H9 (cell line): ENCODE results near the gene KCTD16. TPM values are rescaled to one million over a fixed set of nuclear protein-coding genes. Genes with fewer than 3 reads are reported as not detected.

Source experiments
- DNase-seq: peaks from one replicate; pipeline ENCODE4 v3.0.0-alpha.2; 2017
- H2AFZ ChIP-seq: one replicate; pipeline ENCODE4 v1.6.1; 2013; ENCODE audit warnings: mild to moderate bottlenecking, low read length, control low read depth, moderate library complexity
- H2AK5ac ChIP-seq: 2 replicates; pipeline ENCODE4 v1.6.1; 2013; ENCODE audit warnings: low read length, control low read depth, mixed read lengths; ENCODE audit not compliant: insufficient read length
- H2BK120ac ChIP-seq: one replicate; pipeline ENCODE4 v1.6.1; 2013; ENCODE audit warnings: low read depth, mild to moderate bottlenecking, low read length, control low read depth, inconsistent platforms; ENCODE audit not compliant: poor library complexity, severe bottlenecking
- H2BK12ac ChIP-seq: 2 replicates; pipeline ENCODE4 v1.6.1; 2013; ENCODE audit warnings: low read length, control low read depth, mixed read lengths, low read depth; ENCODE audit not compliant: insufficient read length
- H2BK15ac ChIP-seq: 2 replicates; pipeline ENCODE4 v1.6.1; 2013; ENCODE audit warnings: low read depth, low read length, control low read depth
- H2BK20ac ChIP-seq: one replicate; pipeline ENCODE4 v1.6.1; 2013; ENCODE audit warnings: low read depth, mild to moderate bottlenecking, low read length, control low read depth, inconsistent platforms; ENCODE audit not compliant: poor library complexity, severe bottlenecking
- H2BK5ac ChIP-seq: 2 replicates; pipeline ENCODE4 v1.6.1; 2013; ENCODE audit warnings: low read length, control low read depth, mixed read lengths; ENCODE audit not compliant: insufficient read length
- H3K14ac ChIP-seq: 2 replicates; pipeline ENCODE4 v1.6.1; 2013; ENCODE audit warnings: low read length, control low read depth; ENCODE audit not compliant: insufficient read depth
- H3K18ac ChIP-seq: 2 replicates; pipeline ENCODE4 v1.6.1; 2013; ENCODE audit warnings: low read depth, mild to moderate bottlenecking, mixed read lengths, low read length, control low read depth; ENCODE audit not compliant: insufficient read length
- H3K23ac ChIP-seq: 2 replicates; pipeline ENCODE4 v1.6.1; 2013; ENCODE audit warnings: low read length, control low read depth, mixed read lengths, low read depth; ENCODE audit not compliant: insufficient read length
- H3K23me2 ChIP-seq: 2 replicates; pipeline ENCODE4 v1.6.1; 2013; ENCODE audit warnings: low read depth, mild to moderate bottlenecking, mixed read lengths, low read length, control low read depth; ENCODE audit not compliant: insufficient read length, poor library complexity, severe bottlenecking
- H3K27ac ChIP-seq: 2 replicates; pipeline ENCODE4 v1.5.1; 2013; ENCODE audit warnings: low read length, control low read depth, mixed read lengths, low read depth; ENCODE audit not compliant: insufficient read length
- H3K27me3 ChIP-seq: 2 replicates; pipeline ENCODE4 v1.6.1; 2013; ENCODE audit warnings: low read length, control low read depth, inconsistent platforms; ENCODE audit not compliant: insufficient read depth
- H3K4ac ChIP-seq: 2 replicates; pipeline ENCODE4 v1.6.1; 2013; ENCODE audit warnings: low read depth, mild to moderate bottlenecking, control low read depth, inconsistent platforms, low read length, moderate library complexity
- H3K4me1 ChIP-seq: 2 replicates; pipeline ENCODE4 v1.6.1; 2013; ENCODE audit warnings: low read length, control low read depth, inconsistent platforms; ENCODE audit not compliant: insufficient read depth
- H3K4me2 ChIP-seq: 2 replicates; pipeline ENCODE4 v1.6.1; 2013; ENCODE audit warnings: low read length, control low read depth, mixed read lengths; ENCODE audit not compliant: insufficient read length, insufficient read depth
- H3K56ac ChIP-seq: 2 replicates; pipeline ENCODE4 v1.6.1; 2013; ENCODE audit warnings: low read depth, mild to moderate bottlenecking, mixed read lengths, low read length, control low read depth; ENCODE audit not compliant: insufficient read length
- H3K79me1 ChIP-seq: 2 replicates; pipeline ENCODE4 v1.6.1; 2013; ENCODE audit warnings: low read depth, mild to moderate bottlenecking, moderate library complexity, low read length, control low read depth, inconsistent platforms; ENCODE audit not compliant: insufficient read depth, poor library complexity, severe bottlenecking
- H3K79me2 ChIP-seq: 2 replicates; pipeline ENCODE4 v1.6.1; 2013; ENCODE audit warnings: low read length, control low read depth, inconsistent platforms; ENCODE audit not compliant: insufficient read depth
- H3K9ac ChIP-seq: 2 replicates; pipeline ENCODE4 v1.6.1; 2013; ENCODE audit warnings: low read length, control low read depth, mixed read lengths; ENCODE audit not compliant: insufficient read length; ENCODE audit errors: extremely low read depth
- H3K9me3 ChIP-seq: one replicate; pipeline ENCODE4 v1.6.1; 2013; ENCODE audit warnings: low read depth, low read length, inconsistent platforms; ENCODE audit not compliant: control insufficient read depth
- H3T11ph ChIP-seq: one replicate; pipeline ENCODE4 v1.6.1; 2013; ENCODE audit warnings: mild to moderate bottlenecking, low read length, control low read depth, inconsistent platforms
- H4K20me1 ChIP-seq: one replicate; pipeline ENCODE4 v1.6.1; 2013; ENCODE audit not compliant: control insufficient read depth, insufficient read length, insufficient read depth
- H4K5ac ChIP-seq: 2 replicates; pipeline ENCODE4 v1.6.1; 2013; ENCODE audit warnings: low read depth, mild to moderate bottlenecking, mixed read lengths, low read length, control low read depth; ENCODE audit not compliant: insufficient read length
- H4K8ac ChIP-seq: replicated peaks from 2 replicates; pipeline ENCODE4 v1.6.1; 2013; ENCODE audit warnings: low read length, control low read depth, mixed read lengths, low read depth; ENCODE audit not compliant: insufficient read length
- H4K91ac ChIP-seq: 2 replicates; pipeline ENCODE4 v1.6.1; 2013; ENCODE audit warnings: low read depth, mild to moderate bottlenecking, moderate library complexity, mixed read lengths, low read length, control low read depth; ENCODE audit not compliant: insufficient read length
- H3K27ac Mint-ChIP-seq, 3 experiments: 2 replicates in 2 of 3; 3 replicates in 1 of 3; pipeline ENCODE4 v1.8.0; 2020 to 2021; ENCODE audit warnings: mixed read lengths in 3 of 3, mild to moderate bottlenecking in 1 of 3, moderate library complexity in 1 of 3
- H3K27me3 Mint-ChIP-seq: 2 replicates; pipeline ENCODE4 v1.8.0; 2021; ENCODE audit warnings: low read depth, mild to moderate bottlenecking, moderate library complexity, mixed read lengths
- H3K36me3 Mint-ChIP-seq, 3 experiments: 2 replicates in 2 of 3; 3 replicates in 1 of 3; pipeline ENCODE4 v1.8.0; 2020 to 2021; ENCODE audit warnings: low read depth in 3 of 3, mixed read lengths in 3 of 3; ENCODE audit not compliant: insufficient read depth in 1 of 3
- H3K4me1 Mint-ChIP-seq, 2 experiments: 2 replicates each; pipeline ENCODE4 v1.8.0; 2020; ENCODE audit warnings: mixed read lengths in 2 of 2
- H3K4me3 Mint-ChIP-seq, 2 experiments: 2 replicates in 1 of 2; 3 replicates in 1 of 2; pipeline ENCODE4 v1.8.0; 2020 to 2021; ENCODE audit warnings: mild to moderate bottlenecking in 2 of 2, mixed read lengths in 2 of 2, moderate library complexity in 1 of 2
- H3K9me3 Mint-ChIP-seq, 2 experiments: 2 replicates in 1 of 2; 3 replicates in 1 of 2; pipeline ENCODE4 v1.8.0; 2020; ENCODE audit warnings: mild to moderate bottlenecking in 2 of 2, mixed read lengths in 2 of 2, moderate library complexity in 1 of 2
- CTCF ChIP-seq: fragments of 200-600 bp; sonication (generic); conservative IDR thresholded peaks from 3 replicates; pipeline ENCODE4 v1.8.0; 2021; ENCODE audit warnings: antibody characterized with exemption, mild to moderate bottlenecking
- WGBS: extraction: QIAGEN DNeasy Blood & Tissue Kit; methylation state at CpG from one replicate; pipeline ENCODE4 v1.1.7; 2013; ENCODE audit warnings: missing lambda C conversion rate, low lambda C conversion rate, mixed read lengths; ENCODE audit not compliant: insufficient read length; ENCODE audit errors: extremely low coverage; 5-methylcytosine and 5-hydroxymethylcytosine counted together
- total RNA-seq: library from RNA; stranded (reverse); gene quantifications from 2 replicates; pipeline ENCODE4 v1.2.1, GENCODE V29; 2021

The KCTD16 gene
- total RNA-seq, 1 experiment from 2014 or later, result 0.09 TPM

DNA sequence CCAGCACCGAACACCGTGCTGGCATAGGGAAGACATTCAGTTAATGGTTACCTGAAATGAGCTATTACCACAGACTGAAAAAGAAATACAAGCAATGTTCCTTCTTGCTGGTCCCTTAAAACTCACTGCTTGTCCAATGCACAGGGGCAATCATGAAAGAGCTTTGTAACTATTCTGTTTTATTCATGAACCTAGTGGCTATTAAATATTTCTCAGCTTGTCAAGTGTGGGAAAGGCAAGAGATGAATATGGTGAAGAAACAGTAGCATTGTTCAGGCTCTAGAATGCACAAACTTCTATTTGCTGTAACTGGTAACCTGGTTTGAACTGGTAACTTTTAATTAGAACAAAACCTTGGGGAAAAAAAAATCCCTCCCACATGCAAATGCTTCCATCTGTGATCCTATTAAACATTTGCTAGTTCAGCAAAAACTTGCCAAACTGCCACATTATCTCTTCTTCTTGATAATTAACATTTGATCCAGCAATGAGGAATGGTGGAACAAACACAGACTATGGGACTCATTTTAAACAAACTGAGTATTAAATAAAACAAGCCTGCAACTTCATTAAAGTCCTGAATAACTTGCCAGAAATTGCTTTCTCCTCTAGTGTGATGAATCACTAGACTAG, 36.4 kb upstream of the KCTD16 start:
- H3K36me3 Mint-ChIP-seq, result no peaks in the 10 kb centered on the region

More for the DNA sequence above, 36.4 kb upstream of the KCTD16 start:
- Histone ChIP-seq H4K8ac (no peak overlapping the region), H3K9ac (no peak overlapping the region), H3K9me3 (no peaks in the 10 kb centered on the region), H2AK5ac (no peak overlapping the region), H4K20me1 (no peaks in the 10 kb centered on the region), H3K79me1 (no peaks in the 10 kb centered on the region), H3K56ac (no peak overlapping the region), H2AFZ (no peak overlapping the region), H4K91ac (no peak overlapping the region), H3K27me3 (no peaks in the 10 kb centered on the region), H3K79me2 (no peaks in the 10 kb centered on the region), H2BK5ac (no peak overlapping the region), H3K4ac (no peak overlapping the region), H3K18ac (no peak overlapping the region), H2BK15ac (no peak overlapping the region), H3K14ac (no peak overlapping the region), H2BK12ac (no peak overlapping the region), H2BK20ac (no peak overlapping the region), H3K23me2 (no peaks in the 10 kb centered on the region), H3K23ac (no peak overlapping the region), H4K5ac (no peak overlapping the region), H3T11ph (no peak overlapping the region), H3K4me2 (no peak overlapping the region), H3K4me1 (no peaks in the 10 kb centered on the region), H2BK120ac (no peak overlapping the region), H3K27ac (no peak overlapping the region)
- DNase-seq, result no peak
- Mint-ChIP-seq H3K9me3 (no peaks in the 10 kb centered on the region), H3K27ac (no peak overlapping the region), H3K4me1 (no peaks in the 10 kb centered on the region), H3K4me3 (no peak overlapping the region), H3K27me3 (no peaks in the 10 kb centered on the region)
- no peak for TF ChIP-seq CTCF
- no CpG with 5 or more reads among the region's 2 CpGs for WGBS
